Activated T-cell treated with anti-CD3 and anti-CD28 coated beads, Interleukin-2, amount 50 U/mL, for 4 hours (primary cell): ENCODE results near the gene TMC7. TPM values are rescaled to one million over a fixed set of nuclear protein-coding genes. Genes with fewer than 3 reads are reported as not detected.

Experiments used
- ATAC-seq, 2 donors: fragments of 200-7000 bp; cut with Tn5 transposase; one replicate each; pipeline ENCODE4 v1.10.0; 2021
- DNase-seq: peaks from one replicate; pipeline ENCODE4 v3.0.0-alpha.2; 2020
- H3K27me3 Mint-ChIP-seq: one replicate; pipeline ENCODE4 v1.8.0; 2021; ENCODE audit warnings: low read depth, mixed read lengths
- H3K36me3 Mint-ChIP-seq: one replicate; pipeline ENCODE4 v1.8.0; 2022; ENCODE audit warnings: mixed read lengths; ENCODE audit not compliant: insufficient read depth
- H3K4me1 Mint-ChIP-seq: one replicate; pipeline ENCODE4 v1.8.0; 2021; ENCODE audit warnings: low read depth, mixed read lengths
- H3K4me3 Mint-ChIP-seq: one replicate; pipeline ENCODE4 v1.8.0; 2021; ENCODE audit warnings: mild to moderate bottlenecking, moderate library complexity, mixed read lengths
- H3K9me3 Mint-ChIP-seq: one replicate; pipeline ENCODE4 v1.8.0; 2021; ENCODE audit warnings: mixed read lengths
- total RNA-seq, 3 donors: library from RNA; stranded (reverse); gene quantifications; one replicate each; pipeline ENCODE4 v1.2.1, GENCODE V29; 2021

TMC7 gene
- total RNA-seq, 3 donors from 2014 or later, result not detected

GRCh38 chr16:19102187-19102872, 118.6 kb downstream of the TMC7 start:
- DNase-seq (no peak), ATAC-seq (no peak)
- H3K9me3 Mint-ChIP-seq, result peaks cover 6% of the 10 kb centered on the region
- no peaks in the 10 kb centered on the region for H3K36me3 Mint-ChIP-seq
- peaks cover 6% of the 10 kb centered on the region for H3K27me3 Mint-ChIP-seq
- no peak overlapping the region for H3K4me3 Mint-ChIP-seq
- no peaks in the 10 kb centered on the region for H3K4me1 Mint-ChIP-seq

DNA sequence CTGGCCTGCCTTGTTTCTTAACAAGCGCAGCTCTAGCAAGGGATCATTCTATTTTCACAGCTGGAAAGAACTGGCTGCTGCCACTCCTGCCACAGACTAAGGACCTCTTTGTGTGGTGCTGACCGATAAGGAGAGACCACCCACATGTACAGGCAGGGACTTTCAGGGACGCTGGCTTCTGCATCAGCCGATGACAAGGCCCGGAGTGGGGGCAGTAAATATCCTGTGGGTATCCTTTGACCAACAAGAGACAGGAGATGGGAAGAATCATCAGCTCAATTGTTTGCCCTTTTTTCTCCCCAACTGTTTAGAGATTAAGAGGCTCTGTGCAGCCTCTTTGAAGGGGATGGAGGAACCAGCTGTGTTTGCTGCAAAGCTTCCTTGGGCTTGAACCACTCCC, 120.9 kb downstream of the TMC7 start:
- no peaks in the 10 kb centered on the region for H3K36me3 Mint-ChIP-seq
- ATAC-seq (no peak), DNase-seq (no peak)
- peaks cover 2% of the 10 kb centered on the region for H3K4me1 Mint-ChIP-seq
- no peak overlapping the region for H3K4me3 Mint-ChIP-seq
- no peaks in the 10 kb centered on the region for H3K9me3 Mint-ChIP-seq
- H3K27me3 Mint-ChIP-seq, result peaks cover 6% of the 10 kb centered on the region

DNA sequence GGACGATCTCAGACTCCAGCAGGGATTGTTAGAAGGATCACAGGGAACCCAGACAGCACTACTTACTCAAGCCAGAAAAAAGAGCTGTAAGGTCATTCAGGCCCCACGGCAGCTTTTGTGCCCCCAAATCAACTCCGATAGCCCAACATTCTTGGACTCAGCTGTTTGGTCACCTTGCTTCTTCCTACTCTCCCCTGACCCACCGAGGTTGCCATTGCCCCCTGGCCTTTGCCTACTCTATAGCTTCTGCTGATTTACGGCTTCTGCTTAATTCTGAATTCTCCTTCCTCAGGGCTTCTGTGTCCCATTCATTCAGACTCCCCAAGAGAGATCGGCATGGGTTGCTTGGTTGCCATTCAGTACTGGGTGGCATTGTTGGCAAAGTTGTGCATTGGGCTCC, 121.4 kb downstream of the TMC7 start:
- ATAC-seq (no peak), DNase-seq (no peak)
- no peaks in the 10 kb centered on the region for H3K36me3 Mint-ChIP-seq
- no peak overlapping the region for H3K4me3 Mint-ChIP-seq
- H3K4me1 Mint-ChIP-seq, result peaks cover 2% of the 10 kb centered on the region
- no peaks in the 10 kb centered on the region for H3K9me3 Mint-ChIP-seq
- H3K27me3 Mint-ChIP-seq, result peaks cover 6% of the 10 kb centered on the region

GRCh38 chr16:19105891-19106624, 122.3 kb downstream of the TMC7 start:
- ATAC-seq (no peak), DNase-seq (no peak)
- peaks cover 6% of the 10 kb centered on the region for H3K27me3 Mint-ChIP-seq
- H3K36me3 Mint-ChIP-seq, result no peaks in the 10 kb centered on the region
- peaks cover 2% of the 10 kb centered on the region for H3K4me1 Mint-ChIP-seq
- H3K4me3 Mint-ChIP-seq, result no peak overlapping the region
- H3K9me3 Mint-ChIP-seq, result no peaks in the 10 kb centered on the region

- peaks cover 6% of the 10 kb centered on the region for H3K27me3 Mint-ChIP-seq
Observed at GRCh38 chr16:19106625-19107020, 122.9 kb downstream of the TMC7 start.

GRCh38 chr16:19108409-19109287, 124.9 kb downstream of the TMC7 start:
- Mint-ChIP-seq H3K27me3 (peaks cover 19% of the 10 kb centered on the region), H3K9me3 (no peaks in the 10 kb centered on the region), H3K4me3 (no peak overlapping the region), H3K4me1 (peaks cover 5% of the 10 kb centered on the region), H3K36me3 (no peaks in the 10 kb centered on the region)
- DNase-seq, result no peak
- no peak for ATAC-seq

More at GRCh38 chr16:19106625-19107020, 122.9 kb downstream of the TMC7 start:
- Mint-ChIP-seq H3K9me3 (no peaks in the 10 kb centered on the region), H3K36me3 (no peaks in the 10 kb centered on the region), H3K4me3 (no peak overlapping the region), H3K4me1 (peaks cover 2% of the 10 kb centered on the region)
- DNase-seq (no peak), ATAC-seq (no peak)

DNA sequence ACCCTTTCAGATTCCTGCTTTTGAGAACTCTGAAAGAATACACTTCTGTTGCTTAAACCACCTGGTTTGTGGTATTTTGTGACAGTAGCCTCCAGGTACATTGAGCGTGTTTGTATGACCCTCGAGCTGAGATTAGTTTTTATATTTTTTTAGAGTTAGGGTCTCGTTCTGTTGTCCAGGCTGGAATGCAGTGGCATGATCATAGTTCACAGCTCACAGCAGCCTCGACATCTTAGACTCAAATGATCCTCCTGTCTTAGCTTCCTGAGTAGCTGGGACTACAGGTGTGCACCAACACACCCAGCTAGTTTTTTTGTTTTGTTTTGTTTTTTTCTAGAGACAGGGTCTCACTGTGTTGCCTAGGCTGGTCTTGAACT, 125.5 kb downstream of the TMC7 start:
- Mint-ChIP-seq H3K9me3 (no peaks in the 10 kb centered on the region), H3K36me3 (no peaks in the 10 kb centered on the region), H3K4me3 (no peak overlapping the region), H3K4me1 (peaks cover 5% of the 10 kb centered on the region), H3K27me3 (peaks cover 19% of the 10 kb centered on the region)
- DNase-seq (no peak), ATAC-seq (no peak)

DNA sequence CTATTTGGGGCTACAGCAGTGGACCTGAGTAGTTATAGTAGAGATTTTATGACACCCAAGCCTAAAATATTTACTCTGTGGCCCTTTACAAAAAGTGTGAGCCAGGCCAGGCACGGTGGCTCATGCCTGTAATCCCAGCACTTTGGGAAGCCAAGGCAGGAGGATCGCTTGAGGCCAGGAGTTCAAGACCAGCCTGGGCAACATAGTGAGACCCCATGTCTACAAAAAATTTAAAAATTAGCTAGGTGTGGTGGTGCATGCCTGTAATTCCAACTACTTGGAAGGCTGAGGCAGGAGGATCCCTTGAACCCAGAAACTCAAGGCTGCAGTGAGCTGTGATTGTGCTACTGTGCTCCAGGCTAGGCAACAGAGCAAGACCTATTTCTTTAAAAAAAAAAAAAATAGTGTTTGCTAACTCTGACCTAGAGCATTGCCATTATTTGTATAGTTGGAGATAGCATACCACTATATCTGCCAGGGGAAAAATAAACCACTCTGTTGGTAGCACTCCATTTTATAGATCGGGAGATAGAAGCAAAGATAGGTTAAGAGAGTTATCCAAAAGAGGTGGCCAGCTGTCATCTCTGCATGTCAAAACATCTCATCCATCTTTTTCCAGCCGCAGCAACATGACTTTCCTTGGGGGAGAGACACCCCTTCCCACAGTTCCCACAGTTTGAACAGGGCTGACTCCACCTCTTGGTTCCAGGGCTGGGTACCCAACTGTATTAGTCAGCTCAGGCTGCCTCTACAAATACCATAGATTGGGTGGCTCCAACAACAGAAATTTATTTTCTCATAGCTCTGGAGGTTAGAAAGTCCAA, 127.0 kb downstream of the TMC7 start:
- Mint-ChIP-seq H3K4me3 (no peak overlapping the region), H3K27me3 (peaks cover 26% of the 10 kb centered on the region), H3K4me1 (peaks cover 5% of the 10 kb centered on the region), H3K9me3 (no peaks in the 10 kb centered on the region), H3K36me3 (no peaks in the 10 kb centered on the region)
- ATAC-seq, result no peak
- DNase-seq, result no peak

- H3K36me3 Mint-ChIP-seq, result no peaks in the 10 kb centered on the region
- peaks cover 7% of the 10 kb centered on the region for H3K4me1 Mint-ChIP-seq
- H3K27me3 Mint-ChIP-seq, result peaks cover 20% of the 10 kb centered on the region
- ATAC-seq (no peak), DNase-seq (no peak)
- no peak overlapping the region for H3K4me3 Mint-ChIP-seq
- H3K9me3 Mint-ChIP-seq, result no peaks in the 10 kb centered on the region
Observed at GRCh38 chr16:19112099-19112407, 128.3 kb downstream of the TMC7 start.

Other genes starting within 250 kb of the TMC7 start
- gene RPS15A, start 193.6 kb upstream of the TMC7 start, total RNA-seq, result 1,000 to 10,000 TPM; 1,663 to 1,788 (median 1,766) TPM
- gene ARL6IP1, start 182.4 kb upstream of the TMC7 start, total RNA-seq, result 10 to 100 TPM; 49.1 to 60.6 (median 51.9) TPM
- gene SMG1, start 57.5 kb upstream of the TMC7 start, total RNA-seq, result 10 to 100 TPM; 83.7 to 94.7 (median 87.3) TPM
- gene COQ7, start 83.7 kb downstream of the TMC7 start, total RNA-seq, result 10 to 100 TPM; 18.3 to 21.8 (median 20.4) TPM
- gene ITPRIPL2, start 130.0 kb downstream of the TMC7 start, total RNA-seq, result 10 to 100 TPM in 1 of 3 donors, 1 to 10 TPM in 2; 6.0 to 12.3 (median 7.8) TPM
- gene SYT17, start 184.3 kb downstream of the TMC7 start, total RNA-seq, result under 1 TPM; 0.19 to 0.30 (median 0.29) TPM